Measurements from ENCODE around the gene VSIR.

The VSIR gene

GRCh38 chr10:71806704-71807556 is 33.6 kb upstream of the VSIR start:
- DNase-seq (ENCODE audit: low spot score), result no peak

DNA sequence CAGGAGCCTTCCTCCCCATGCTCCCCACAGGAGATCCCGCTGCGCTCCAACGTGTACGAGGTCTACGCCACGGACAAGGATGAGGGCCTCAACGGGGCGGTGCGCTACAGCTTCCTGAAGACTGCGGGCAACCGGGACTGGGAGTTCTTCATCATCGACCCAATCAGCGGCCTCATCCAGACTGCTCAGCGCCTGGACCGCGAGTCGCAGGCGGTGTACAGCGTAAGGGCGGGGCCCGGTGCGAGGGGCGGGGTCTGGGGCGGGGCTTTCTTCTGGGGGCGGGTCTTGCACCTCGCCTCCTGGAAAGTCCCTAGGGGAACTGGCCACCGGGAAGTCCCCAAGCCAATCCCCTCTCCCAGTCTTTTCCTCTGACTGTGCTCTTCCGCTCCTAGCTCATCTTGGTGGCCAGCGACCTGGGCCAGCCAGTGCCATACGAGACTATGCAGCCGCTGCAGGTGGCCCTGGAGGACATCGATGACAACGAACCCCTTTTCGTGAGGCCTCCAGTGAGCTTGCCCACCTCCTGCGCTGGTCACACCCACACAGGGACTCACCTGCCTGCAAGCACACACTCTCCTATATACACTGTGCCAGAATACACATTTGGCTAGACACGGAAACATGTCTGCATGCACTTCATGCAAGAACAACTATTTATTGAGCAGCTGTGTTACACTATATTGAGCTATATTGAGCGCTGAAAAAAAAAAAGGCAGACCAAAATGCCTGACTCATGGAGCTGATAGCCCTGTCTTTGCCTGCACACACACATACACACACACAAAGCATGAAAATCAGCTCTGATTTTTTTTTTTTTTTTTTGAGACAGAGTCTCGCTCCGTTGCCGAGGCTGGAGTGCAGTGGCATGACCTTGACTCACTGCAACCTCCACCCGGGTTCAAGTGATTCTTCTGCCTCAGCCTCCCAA is 32.7 kb upstream of the VSIR start:
- no peak for DNase-seq (ENCODE audit: low spot score)

GRCh38 chr10:71804077-71804476 is 30.8 kb upstream of the VSIR start:
- no peak for DNase-seq (ENCODE audit: low spot score)

DNA sequence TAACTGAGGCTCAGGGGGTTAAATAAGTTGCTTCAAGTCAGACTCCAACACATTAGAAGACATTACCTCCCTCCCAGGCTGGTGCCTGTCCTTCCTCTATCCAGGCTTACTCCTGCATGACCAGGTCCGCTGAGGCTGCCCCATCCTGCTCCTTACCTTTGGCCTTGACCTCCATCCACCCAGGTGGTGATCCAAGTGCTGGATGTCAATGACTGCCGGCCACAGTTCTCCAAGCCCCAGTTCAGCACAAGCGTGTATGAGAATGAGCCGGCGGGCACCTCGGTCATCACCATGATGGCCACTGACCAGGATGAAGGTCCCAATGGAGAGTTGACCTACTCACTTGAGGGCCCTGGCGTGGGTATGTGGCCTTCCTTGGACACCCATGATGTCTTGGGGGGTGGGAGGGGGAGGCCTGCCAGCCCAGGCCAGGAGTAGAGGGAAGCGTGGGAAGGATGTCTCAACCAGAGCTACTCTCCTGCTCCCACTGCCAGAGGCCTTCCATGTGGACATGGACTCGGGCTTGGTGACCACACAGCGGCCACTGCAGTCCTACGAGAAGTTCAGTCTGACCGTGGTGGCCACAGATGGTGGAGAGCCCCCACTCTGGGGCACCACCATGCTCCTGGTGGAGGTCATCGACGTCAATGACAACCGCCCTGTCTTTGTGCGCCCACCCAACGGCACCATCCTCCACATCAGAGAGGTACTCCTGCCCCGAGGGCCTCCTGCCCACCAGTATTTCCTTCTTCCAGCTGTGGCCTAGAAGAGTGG is 29.6 kb upstream of the VSIR start:
- no peak for DNase-seq (ENCODE audit: low spot score)

DNA sequence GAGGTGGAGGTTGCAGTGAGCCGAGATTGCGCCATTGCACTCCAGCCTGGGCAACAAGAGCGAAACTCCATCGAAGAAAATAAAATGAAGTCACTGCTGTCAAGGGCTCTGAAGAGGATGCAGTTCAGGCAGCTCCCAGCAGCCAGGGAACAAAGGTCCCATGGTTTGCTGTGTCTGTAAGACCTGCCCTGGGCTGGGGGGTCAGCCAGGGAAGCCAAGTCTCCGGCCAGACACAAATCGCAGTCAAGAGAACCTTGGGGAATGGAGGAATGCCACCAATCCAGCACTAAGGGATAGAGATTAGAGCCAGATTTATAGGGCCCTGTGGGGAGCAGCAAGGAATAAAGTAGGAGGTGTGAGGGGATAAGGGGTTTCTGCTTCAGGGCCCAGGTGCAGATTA is 28.9 kb upstream of the VSIR start:
- no peak for DNase-seq (ENCODE audit: low spot score)

GRCh38 chr10:71801361-71801760 is 28.0 kb upstream of the VSIR start:
- no peak for DNase-seq (ENCODE audit: low spot score)

- DNase-seq (ENCODE audit: low spot score), result no peak
These were observed 26.5 kb upstream of the VSIR start for GRCh38 chr10:71799608-71800453.

GRCh38 chr10:71799112-71799511 is 25.8 kb upstream of the VSIR start:
- no peak for DNase-seq (ENCODE audit: low spot score)

GRCh38 chr10:71798308-71798624 is 24.9 kb upstream of the VSIR start:
- DNase-seq (ENCODE audit: low spot score), result no peak

GRCh38 chr10:71797533-71798307 is 24.4 kb upstream of the VSIR start:
- peak; percentile 19 for DNase-seq (ENCODE audit: low spot score)

DNA sequence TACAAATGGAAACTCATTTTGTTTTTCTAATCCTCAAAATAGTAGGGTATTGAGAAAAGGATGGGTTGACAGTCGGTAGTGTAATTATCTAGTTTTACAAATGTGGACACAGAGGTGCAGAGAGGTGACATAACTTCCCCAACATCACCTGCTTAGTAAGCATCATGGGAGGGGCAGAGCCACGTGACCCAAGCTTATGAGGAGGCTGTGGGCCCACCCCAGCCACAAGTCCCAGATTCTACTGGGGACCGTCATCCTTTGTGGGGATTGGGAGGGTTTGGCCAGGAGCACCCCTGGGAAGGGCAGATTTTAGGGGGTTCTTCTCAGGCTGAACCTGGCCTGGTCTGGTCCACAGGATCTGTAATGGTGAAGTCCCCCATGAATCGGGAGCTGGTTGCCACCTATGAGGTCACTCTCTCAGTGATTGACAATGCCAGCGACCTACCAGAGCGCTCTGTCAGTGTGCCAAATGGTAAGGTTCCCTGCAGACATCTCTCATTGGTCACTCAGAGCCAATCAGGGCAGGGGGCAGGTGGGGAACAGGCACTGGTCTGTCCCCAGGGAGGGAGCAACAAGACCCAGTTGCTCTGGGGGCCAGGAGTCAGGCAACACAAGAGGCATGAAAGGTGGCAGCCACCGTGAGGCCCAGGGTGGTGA is 23.6 kb upstream of the VSIR start:
- no peak for DNase-seq (ENCODE audit: low spot score)

DNA sequence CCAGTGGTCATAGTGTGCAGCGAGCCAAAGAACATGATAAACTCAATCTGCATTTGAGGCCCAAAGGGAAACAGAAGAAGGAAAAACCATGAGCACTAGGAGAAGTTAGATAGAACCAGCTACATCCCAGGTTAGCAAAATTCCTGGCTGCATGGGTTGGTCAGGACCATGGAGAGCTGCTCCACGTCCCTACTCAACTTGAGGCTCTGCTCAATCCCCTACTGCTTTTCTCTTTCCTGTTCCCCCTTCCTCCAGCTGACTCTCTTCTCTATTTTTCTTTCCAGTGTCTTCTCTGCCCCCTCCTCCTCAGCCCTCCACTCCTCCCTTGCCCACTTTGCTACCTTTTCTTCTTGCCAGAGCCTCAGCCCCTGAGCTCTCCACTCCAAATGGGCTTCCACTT is 21.9 kb upstream of the VSIR start:
- peak; percentile 22 for DNase-seq (ENCODE audit: low spot score)

- DNase-seq (ENCODE audit: low spot score), result no peak
These were observed 17.6 kb upstream of the VSIR start for GRCh38 chr10:71790749-71791440.

- no peak for DNase-seq (ENCODE audit: low spot score)
These were observed 16.6 kb upstream of the VSIR start for GRCh38 chr10:71789871-71790270.

- DNase-seq (ENCODE audit: low spot score), result no peak
These were observed 15.6 kb upstream of the VSIR start for GRCh38 chr10:71788954-71789353.

DNA sequence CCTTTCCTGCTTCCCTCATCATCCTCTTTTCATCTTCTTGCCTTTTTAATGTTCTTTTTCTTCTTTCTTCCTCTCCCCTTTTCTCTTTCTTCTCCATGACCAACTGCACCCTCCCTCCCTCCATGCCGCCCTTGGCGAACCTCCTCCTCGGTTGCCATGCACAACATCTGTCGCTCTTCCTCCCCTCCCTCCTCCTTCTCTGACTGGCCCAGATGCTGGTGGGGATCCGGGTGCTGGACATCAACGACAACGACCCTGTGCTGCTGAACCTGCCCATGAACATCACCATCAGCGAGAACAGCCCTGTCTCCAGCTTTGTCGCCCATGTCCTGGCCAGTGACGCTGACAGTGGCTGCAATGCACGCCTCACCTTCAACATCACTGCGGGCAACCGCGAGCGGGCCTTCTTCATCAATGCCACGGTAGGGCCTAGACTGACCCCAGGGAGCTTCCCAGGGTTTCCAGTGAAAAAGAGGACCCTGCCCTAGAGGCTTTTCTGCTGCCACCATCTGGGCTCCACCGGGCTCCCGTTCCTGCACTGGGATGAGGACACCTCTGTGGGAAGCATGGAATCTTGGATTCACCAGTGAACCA is 11.5 kb upstream of the VSIR start:
- DNase-seq (ENCODE audit: low spot score), result no peak

DNA sequence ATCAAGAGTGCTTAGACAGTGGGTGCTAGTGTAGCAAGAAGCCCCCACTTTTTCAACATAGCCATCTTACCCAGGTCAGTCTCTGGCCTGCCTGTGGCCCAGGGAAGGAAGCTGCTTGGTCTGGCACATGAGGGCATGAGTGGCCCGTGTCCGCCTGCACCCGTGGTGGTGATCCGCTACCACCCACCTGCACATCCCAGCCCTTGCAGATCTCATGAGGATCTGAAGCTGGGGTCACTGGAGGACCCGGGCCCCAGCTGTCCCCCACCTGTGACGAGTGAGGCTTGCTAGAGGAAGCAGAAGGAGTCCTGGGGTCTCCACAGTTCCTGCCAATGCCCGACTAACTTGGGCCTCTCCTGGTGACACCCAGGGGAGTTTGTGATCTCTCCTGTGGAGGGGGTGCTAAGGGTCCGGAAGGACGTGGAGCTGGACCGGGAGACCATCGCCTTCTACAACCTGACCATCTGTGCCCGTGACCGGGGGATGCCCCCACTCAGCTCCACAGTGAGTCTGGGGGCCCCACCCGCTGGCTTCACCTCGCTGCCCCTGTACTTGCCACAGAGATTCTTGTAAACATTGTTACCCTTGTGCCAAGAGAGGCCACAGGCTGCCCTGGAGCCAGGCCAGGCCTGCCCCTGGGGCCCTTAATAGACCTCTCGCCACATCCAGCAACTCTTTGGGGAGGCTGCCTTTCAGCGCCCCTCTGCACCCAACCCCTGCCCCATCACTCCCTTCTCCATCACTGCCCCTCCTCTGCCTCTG is 10.8 kb upstream of the VSIR start:
- DNase-seq (ENCODE audit: low spot score), result no peak

- peak; percentile 30 for DNase-seq (ENCODE audit: low spot score)
These were observed 9.7 kb upstream of the VSIR start for GRCh38 chr10:71782917-71783490.
